Ovary (tissue), 10 donors: ENCODE data around the gene SCD5. TPM values are rescaled to one million over a fixed set of nuclear protein-coding genes. Genes with fewer than 3 reads are reported as not detected.
"Not testable (repeated sequence)": the region's sequence is repeated elsewhere in the genome, so short reads cannot be mapped to it uniquely, and the experiment has no call there.

Source experiments
- DNase-seq, 5 donors: peaks; one replicate each; pipeline ENCODE4 v3.0.0-alpha.2; 2019 to 2020
- H3K27ac ChIP-seq, 2 donors: fragments of 200-600 bp; one replicate each; pipeline versions ENCODE4 v1.5.1 to v1.8.0; 2019 to 2022
- H3K27me3 ChIP-seq: fragments of 200-600 bp; one replicate; pipeline ENCODE4 v1.8.0; 2022
- H3K36me3 ChIP-seq: fragments of 200-600 bp; sonication (generic); one replicate; pipeline ENCODE4 v1.5.1; 2019
- H3K4me1 ChIP-seq: one replicate; pipeline ENCODE4 v1.8.1; 2013; ENCODE audit warnings: mild to moderate bottlenecking, moderate library complexity; ENCODE audit not compliant: insufficient read depth
- H3K4me3 ChIP-seq: fragments of 200-600 bp; sonication (generic); one replicate; pipeline ENCODE4 v1.5.1; 2017
- H3K9me3 ChIP-seq, 2 donors: fragments of 200-600 bp in 1 of 2; sonication (generic) in 1 of 2; one replicate each; pipeline versions ENCODE4 v1.5.1 to v1.8.1; 2013 to 2019; ENCODE audit warnings: mild to moderate bottlenecking in 1 of 2, moderate library complexity in 1 of 2
- CTCF ChIP-seq, 3 donors: fragments of 450-650 bp in 2 of 3; fragments of 200-600 bp in 1 of 3; IDR thresholded peaks; one replicate each; pipeline versions ENCODE4 v1.5.1 to v1.8.0; 2016 to 2022; ENCODE audit warnings: antibody characterized with exemption in 3 of 3, mild to moderate bottlenecking in 1 of 3
- EP300 ChIP-seq: sonication (generic); formaldehyde crosslinking; IDR thresholded peaks from one replicate; pipeline ENCODE4 v1.6.1; 2017; ENCODE audit warnings: antibody characterized with exemption
- POLR2A ChIP-seq: fragments of 450-650 bp; IDR thresholded peaks from one replicate; pipeline ENCODE4 v1.6.1; 2017; ENCODE audit warnings: antibody characterized with exemption, mild to moderate bottlenecking, moderate library complexity
- WGBS, 3 donors: extraction: QIAGEN DNeasy Blood & Tissue Kit in 1 of 3; methylation state at CpG; one replicate each; pipeline versions ENCODE4 v1.1.5 to v1.1.7; 2013 to 2017; 5-methylcytosine and 5-hydroxymethylcytosine counted together
- intact Hi-C, 4 donors: fragments of 100-400 bp; cut with DNase I; formaldehyde crosslinking; loops; one replicate each; pipeline versions ENCODE4 v1.11.0 to v1.15.1; 2022 to 2023
- long read RNA-seq, 3 donors: library from polyadenylated mRNA in 2 of 3; unstranded in 2 of 3; transcript quantifications; one replicate each; pipeline ENCODE4 v2.0.0 and lab custom pipeline, GENCODE V29; 2021 to 2026
- polyA plus RNA-seq, 2 donors: library from polyadenylated mRNA; stranded (reverse); fragments of 200-250 nt in 1 of 2; fragments of 350-450 nt in 1 of 2; fragmentation: Illumina TruSeq in 1 of 2; extraction: RNeasy Lipid Tissue Mini Kit (QIAGEN cat#74804) in 1 of 2; gene quantifications; one replicate each; pipeline ENCODE4 v1.2.3, GENCODE V29; 2013 to 2014
- total RNA-seq, 7 donors: library from RNA; depleted of rRNA in 2 of 7; stranded (reverse); fragments of >200 nt in 2 of 7; fragmentation: NEBNext Ultra II Directional in 3 of 7; extraction: Animal tissue kit (Norgen Biotek cat#: 25700) in 3 of 7; gene quantifications; one replicate each; pipeline versions ENCODE4 v1.1.0 to v1.2.4, GENCODE V29; 2016 to 2023
- donor health status: DM: no; HTN: no; CAD: no; lungs with moderate emphysema.
- donor health status: DM: no; HTN: no; CAD: no.
- donor health status: Bipolar disorder and iron deficiency.
- donor health status: DM: yes; HTN: yes; CAD: no.
- donor health status: DM: no; HTN: no; CAD: no.
- donor health status: DM: yes; HTN: yes; CAD: no.

SCD5 gene
- 100 to 1,000 TPM in 5 of 7 donors, 10 to 100 TPM in 2; 96.3 to 203 (median 119) TPM for total RNA-seq
- polyA plus RNA-seq: 100 to 1,000 TPM in 1 of 2 donors, 10 to 100 TPM in 1; 99.3 to 174 TPM
- long read RNA-seq, donor 1, transcript SCD5-202 (5 exons, 3,101 nt): major isoform, 281 of 356 reads
- long read RNA-seq, donor 1, partial matches to known transcripts: 27 of 356 reads
- long read RNA-seq, donor 1, other reads (novel, unspliced or antisense): 47 of 356 reads
- long read RNA-seq, donor 2, transcript SCD5-202 (5 exons, 3,101 nt): major isoform, 24 of 24 reads
- long read RNA-seq, donor 2, partial matches to known transcripts: 0 of 24 reads
- long read RNA-seq, donor 2, other reads (novel, unspliced or antisense): 0 of 24 reads
- long read RNA-seq, donor 3, transcript SCD5-202 (5 exons, 3,101 nt): major isoform, 66 of 84 reads
- long read RNA-seq, donor 3, partial matches to known transcripts: 14 of 84 reads
- long read RNA-seq, donor 3, other reads (novel, unspliced or antisense): 4 of 84 reads

GRCh38 chr4:82798168-82799005 is at the start of gene SCD5:
SCD5 (minus strand) TSS chr4:82798796; CDS start chr4:82798537, 259 bp downstream.
- peak within 1 kb of the TSS; percentile 80 for H3K4me3 ChIP-seq
- WGBS, 3 donors: 0 to 1% (median 1%) methylated on average over 61 to 94 of the region's 94 CpGs
- TF ChIP-seq POLR2A (peak; percentile 40), EP300 (no peak)
- no peaks in the 10 kb centered on the region for H3K27me3 ChIP-seq
- H3K27ac ChIP-seq: peak within 1 kb of the TSS; percentile 57 to 86
- no peaks in the 10 kb centered on the region for H3K9me3 ChIP-seq
- peaks cover 10% of the 10 kb centered on the region for H3K4me1 ChIP-seq
- DNase-seq: peak; percentile 82 to 87 (median 83)
- intact Hi-C loops: loop anchor here in 2 of 4 donors (5.0 to 10.0 kb wide), 4 partner anchors 66 to 234 kb away; partner anchors contain the start of genes SEC31A (in 1 of the 2) and TMEM150C (in 1 of the 2)
- H3K36me3 ChIP-seq: no peaks in the 10 kb centered on the region

GRCh38 chr4:82842593-82842992 is 44.0 kb upstream of the SCD5 start:
- intact Hi-C loops: no loop called here
- TF ChIP-seq POLR2A (no peak), CTCF (IDR thresholded peaks at IDR 0.05) (peak in 1 of 3 donors; percentile 24), EP300 (no peak)
- no peak overlapping the region for H3K4me3 ChIP-seq
- peaks cover 1% of the 10 kb centered on the region for H3K4me1 ChIP-seq
- H3K9me3 ChIP-seq: no peaks in the 10 kb centered on the region
- H3K27me3 ChIP-seq: no peaks in the 10 kb centered on the region
- DNase-seq: no peak
- no peaks in the 10 kb centered on the region for H3K36me3 ChIP-seq
- H3K27ac ChIP-seq: no peak overlapping the region

GRCh38 chr4:82839624-82840023 is 41.0 kb upstream of the SCD5 start:
- H3K27me3 ChIP-seq: no peaks in the 10 kb centered on the region
- H3K27ac ChIP-seq: peak overlapping the region; percentile 17 to 36
- peaks cover 4% of the 10 kb centered on the region for H3K4me1 ChIP-seq
- DNase-seq: no peak
- no peaks in the 10 kb centered on the region for H3K9me3 ChIP-seq
- H3K36me3 ChIP-seq: no peaks in the 10 kb centered on the region
- no peak overlapping the region for H3K4me3 ChIP-seq
- WGBS, 3 donors: 6 to 21% (median 15%) methylated on average over 1 of the region's 1 CpG
- TF ChIP-seq POLR2A (no peak), EP300 (no peak), CTCF (IDR thresholded peaks at IDR 0.05) (no peak)
- intact Hi-C loops: no loop called here

- Histone ChIP-seq H3K27me3 (no peaks in the 10 kb centered on the region), H3K36me3 (no peaks in the 10 kb centered on the region), H3K27ac (no peak overlapping the region), H3K4me3 (no peak overlapping the region), H3K9me3 (no peaks in the 10 kb centered on the region), H3K4me1 (peaks cover 4% of the 10 kb centered on the region)
- TF ChIP-seq POLR2A: no peak
- TF ChIP-seq CTCF (IDR thresholded peaks at IDR 0.05): no peak
- TF ChIP-seq EP300: no peak
- DNase-seq: no peak
- whole genome bisulfite sequencing, 3 donors: 4 to 32% (median 6%) methylated on average over 1 of the region's 1 CpG
- intact Hi-C loops: no loop called here
Measured at GRCh38 chr4:82833696-82834313, 35.2 kb upstream of the SCD5 start.

- H3K36me3 ChIP-seq, H3K4me3 ChIP-seq, H3K27ac ChIP-seq, H3K27me3 ChIP-seq, H3K9me3 ChIP-seq, H3K4me1 ChIP-seq, intact Hi-C loops, DNase-seq: not testable (repeated sequence)
- 89 to 96% (median 91%) methylated on average over 4 of the region's 4 CpGs for WGBS, 3 donors
Measured at GRCh38 chr4:82833060-82833459, 34.5 kb upstream of the SCD5 start.
